Activated CD4-positive, alpha-beta T cell treated with anti-CD3 and anti-CD28 coated beads for 36 hours (primary cell): ENCODE data around the gene MDH1. TPM values are rescaled to one million over a fixed set of nuclear protein-coding genes. Genes with fewer than 3 reads are reported as not detected.
"Not testable (repeated sequence)": the region's sequence is repeated elsewhere in the genome, so short reads cannot be mapped to it uniquely, and the experiment has no call there.

Source experiments
- ATAC-seq: fragments of 200-7000 bp; cut with Tn5 transposase; one replicate; pipeline ENCODE4 v1.10.0; 2021; ENCODE audit warnings: mild to moderate bottlenecking, moderate library complexity
- CTCF ChIA-PET: fragments of 350-600 bp; sonication (Branson Sonifier 250); formaldehyde crosslinking; loops from one replicate; lab custom pipeline; 2021; ENCODE audit warnings: antibody characterized with exemption; lab: Charles Lee
- POLR2A ChIA-PET: fragments of 350-600 bp; sonication (Branson Sonifier 250); formaldehyde crosslinking; loops from one replicate; lab custom pipeline; 2021; ENCODE audit warnings: antibody characterized with exemption, inconsistent platforms; lab: Charles Lee
- DNase-seq: peaks from one replicate; pipeline ENCODE4 v3.0.0-alpha.2; 2020
- H3K27ac Mint-ChIP-seq: one replicate; pipeline ENCODE4 v1.8.0; 2021; ENCODE audit warnings: mixed read lengths
- H3K27me3 Mint-ChIP-seq: one replicate; pipeline ENCODE4 v1.8.0; 2021; ENCODE audit warnings: mixed read lengths
- H3K36me3 Mint-ChIP-seq: one replicate; pipeline ENCODE4 v1.8.0; 2021; ENCODE audit warnings: low read depth, mixed read lengths
- H3K4me1 Mint-ChIP-seq: one replicate; pipeline ENCODE4 v1.8.0; 2021; ENCODE audit warnings: mixed read lengths
- H3K4me3 Mint-ChIP-seq: one replicate; pipeline ENCODE4 v1.8.0; 2021; ENCODE audit warnings: mild to moderate bottlenecking, moderate library complexity, mixed read lengths
- H3K9me3 Mint-ChIP-seq: one replicate; pipeline ENCODE4 v1.8.0; 2021; ENCODE audit warnings: low read depth, mixed read lengths
- intact Hi-C, 2 experiments: fragments of 100-400 bp; cut with DNase I in 1 of 2; cut with micrococcal nuclease in 1 of 2; formaldehyde crosslinking; loops; one replicate each; pipeline versions ENCODE4 v1.14.2 to v1.15.1; 2022 to 2024; cut with DNase I, micrococcal nuclease
- total RNA-seq, 2 experiments: library from RNA; stranded (reverse); gene quantifications; one replicate each; pipeline ENCODE4 v1.2.3, GENCODE V29; 2021

Gene MDH1
- total RNA-seq, 2 experiments from 2014 or later: 212 to 265 TPM

DNA sequence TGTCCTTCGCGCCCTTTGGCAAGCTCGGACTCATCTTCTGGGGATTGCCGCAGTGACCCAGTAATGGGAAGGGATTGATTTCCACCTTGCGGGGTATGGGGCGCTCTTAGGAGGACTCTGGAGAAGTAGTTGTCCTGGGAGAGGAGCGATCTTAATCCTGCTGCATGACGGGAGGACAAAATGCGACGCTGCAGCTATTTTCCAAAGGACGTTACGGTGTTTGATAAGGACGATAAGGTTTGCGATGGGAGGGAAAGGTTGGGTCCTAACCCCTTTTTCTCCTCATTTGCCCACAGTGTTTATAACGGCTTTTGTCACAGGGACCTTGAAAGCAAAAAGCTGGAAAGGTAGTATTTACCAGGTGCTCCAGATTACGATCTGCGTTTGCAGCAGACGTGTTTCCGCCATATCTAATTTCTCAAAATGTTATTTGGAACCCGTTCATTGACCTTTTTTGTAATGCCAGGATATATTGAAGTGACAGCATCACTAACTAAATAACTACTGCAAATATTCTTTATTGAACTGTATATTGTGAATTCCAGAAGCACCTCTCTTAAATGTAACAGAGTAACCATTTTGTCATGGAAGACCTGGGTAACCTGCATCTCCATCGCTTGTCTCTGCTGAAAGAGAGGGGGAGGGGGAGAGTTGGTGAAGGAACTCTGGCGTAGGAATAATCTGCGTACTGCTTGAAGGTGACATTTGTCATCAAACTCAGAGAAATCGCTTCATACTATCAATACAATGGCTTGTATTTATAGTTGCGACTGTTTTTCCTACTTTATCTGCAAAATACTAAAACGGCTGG is 590 bp downstream of the MDH1 start:
- intact Hi-C loops: loop anchor here (2.0 to 5.0 kb wide), 10 partner anchors 65 to 1697 kb away; partner anchors contain the start of genes OTX1 (in 2 of the 2), RAB1A (in 1 of the 2), SLC1A4 (in 1 of the 2) and VPS54 (in 1 of the 2)
- H3K4me1 Mint-ChIP-seq: peaks cover 40% of the 10 kb centered on the region
- peaks cover 19% of the 10 kb centered on the region for H3K36me3 Mint-ChIP-seq
- ChIA-PET CTCF (interaction anchor here (0.8 to 1.4 kb wide), 7 partner anchors 18 to 745 kb away, joined by 3 to 4 read pairs (median 3); no protein-coding TSS in a partner anchor), POLR2A (interaction anchor here (0.5 to 1.4 kb wide), 7 partner anchors 19 to 1541 kb away, joined by 3 to 15 read pairs (median 3); partner anchors contain the start of genes RAB1A and UGP2)
- DNase-seq: peak; percentile 12
- no peaks in the 10 kb centered on the region for H3K27me3 Mint-ChIP-seq
- H3K9me3 Mint-ChIP-seq: no peaks in the 10 kb centered on the region
- no peak for ATAC-seq
- peak overlapping the region; percentile 97 for H3K27ac Mint-ChIP-seq
- peak overlapping the region; percentile 100 for H3K4me3 Mint-ChIP-seq

DNA sequence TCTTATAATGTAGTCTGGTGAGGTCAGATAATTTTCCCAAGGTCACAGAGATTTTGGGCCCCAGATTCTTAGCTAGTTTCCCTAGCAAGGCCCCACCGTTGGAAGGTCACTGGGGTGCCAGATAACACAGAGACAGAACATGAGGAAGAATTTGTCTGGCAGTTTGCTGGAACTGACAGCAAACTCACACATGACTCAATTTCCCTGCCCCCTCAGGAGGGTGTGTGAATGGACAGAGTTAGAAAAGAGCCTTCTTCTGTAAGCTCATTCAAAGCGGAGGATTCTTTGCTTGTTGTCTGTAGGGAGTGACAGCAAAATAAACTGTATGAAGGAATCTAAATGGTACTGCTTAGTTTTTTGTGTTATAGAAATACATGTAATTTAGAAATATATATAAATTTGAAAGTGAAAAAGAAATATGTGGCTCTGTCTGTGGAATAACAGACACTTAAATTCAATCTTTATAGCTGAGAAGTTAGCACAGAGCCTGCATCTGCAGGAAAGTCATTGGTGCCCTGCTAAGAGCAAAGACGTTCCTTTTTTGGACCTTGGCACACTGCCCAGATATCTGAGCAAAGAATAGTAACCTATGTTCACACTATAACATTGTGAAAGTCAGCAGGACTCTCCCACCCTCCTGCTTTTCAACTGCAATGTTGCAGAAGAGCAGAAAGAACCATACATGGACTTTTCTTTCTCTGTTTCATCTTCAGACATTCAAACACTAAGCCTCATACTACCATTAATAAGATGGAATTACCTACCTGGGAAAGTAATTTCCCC is 2.1 kb downstream of the MDH1 start:
- H3K27ac Mint-ChIP-seq: no peak overlapping the region
- H3K36me3 Mint-ChIP-seq: peaks cover 27% of the 10 kb centered on the region
- POLR2A ChIA-PET: no interaction called here
- no peaks in the 10 kb centered on the region for H3K27me3 Mint-ChIP-seq
- CTCF ChIA-PET: interaction anchor here (0.7 to 1.2 kb wide), 5 partner anchors 9 to 746 kb away, joined by 3 to 4 read pairs (median 3); no protein-coding TSS in a partner anchor
- peak overlapping the region; percentile 100 for H3K4me3 Mint-ChIP-seq
- peaks cover 40% of the 10 kb centered on the region for H3K4me1 Mint-ChIP-seq
- DNase-seq: peak; percentile 17
- H3K9me3 Mint-ChIP-seq: no peaks in the 10 kb centered on the region
- ATAC-seq: no peak
- intact Hi-C loops: no loop called here

DNA sequence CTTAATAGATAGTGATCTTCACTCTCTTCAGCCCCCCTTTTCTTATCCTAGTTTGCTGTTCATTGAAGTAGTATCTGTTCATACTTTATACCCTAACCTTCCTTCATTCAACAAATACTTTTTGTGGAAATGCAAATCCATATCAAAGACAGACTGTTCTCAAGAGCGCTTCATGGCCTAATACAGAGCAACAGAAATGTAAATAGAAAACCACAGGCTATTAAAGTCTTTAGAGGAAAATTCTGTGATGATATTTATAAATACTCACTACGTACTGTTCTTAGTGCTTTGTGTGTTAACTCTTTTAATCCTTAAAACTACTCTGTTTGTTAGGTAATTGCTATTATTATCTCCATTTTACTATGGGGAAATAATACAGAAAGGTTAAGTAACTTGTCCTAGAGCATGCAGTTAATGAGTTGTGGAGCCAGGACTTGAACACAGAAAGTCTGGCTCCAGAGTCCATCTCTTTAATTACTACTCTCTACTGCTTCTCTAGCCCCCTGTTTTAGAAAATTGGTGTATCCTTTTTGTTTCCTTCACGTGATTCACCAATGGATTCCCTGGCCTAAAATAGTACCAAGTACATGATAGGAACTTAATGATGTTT is 2.9 kb downstream of the MDH1 start:
- POLR2A ChIA-PET: no interaction called here
- peaks cover 40% of the 10 kb centered on the region for H3K4me1 Mint-ChIP-seq

DNA sequence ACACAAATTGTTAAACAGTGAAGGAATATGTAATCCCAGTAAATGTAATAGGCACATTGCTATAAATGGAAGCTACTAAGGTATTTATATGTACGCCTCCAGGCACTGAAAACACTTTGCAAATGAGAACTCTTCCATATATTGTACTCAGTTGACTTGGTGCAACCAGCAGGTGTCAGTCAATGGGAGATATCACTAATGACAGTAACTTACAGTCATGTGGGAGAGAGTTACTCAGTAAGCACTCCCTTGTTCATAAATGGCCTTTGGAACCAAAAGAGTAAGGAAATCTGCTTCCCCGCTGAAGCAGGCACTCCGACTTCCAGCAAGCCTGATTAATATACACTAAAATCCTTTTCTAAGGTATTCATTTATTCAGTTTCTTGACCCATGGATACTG is 5.9 kb downstream of the MDH1 start:
- Mint-ChIP-seq H3K4me1 (peaks cover 29% of the 10 kb centered on the region), H3K27me3 (no peaks in the 10 kb centered on the region), H3K27ac (no peak overlapping the region), H3K36me3 (peaks cover 42% of the 10 kb centered on the region), H3K9me3 (no peaks in the 10 kb centered on the region), H3K4me3 (no peak overlapping the region)
- intact Hi-C loops: no loop called here
- ATAC-seq (no peak), DNase-seq (no peak)
- ChIA-PET CTCF (interaction anchor here (0.7 kb wide), 1 partner anchor 24 kb away, joined by 3 read pairs; no protein-coding TSS in a partner anchor), POLR2A (no interaction called here)

More for the DNA sequence above, 2.9 kb downstream of the MDH1 start:
- no peak overlapping the region for H3K4me3 Mint-ChIP-seq
- ATAC-seq (no peak), DNase-seq (no peak)
- H3K36me3 Mint-ChIP-seq: peaks cover 32% of the 10 kb centered on the region
- CTCF ChIA-PET: interaction anchor here (0.7 to 1.2 kb wide), 2 partner anchors 8 to 13 kb away, joined by 3 to 4 read pairs; no protein-coding TSS in a partner anchor
- H3K9me3 Mint-ChIP-seq: no peaks in the 10 kb centered on the region
- intact Hi-C loops: no loop called here
- H3K27me3 Mint-ChIP-seq: no peaks in the 10 kb centered on the region
- H3K27ac Mint-ChIP-seq: no peak overlapping the region

DNA sequence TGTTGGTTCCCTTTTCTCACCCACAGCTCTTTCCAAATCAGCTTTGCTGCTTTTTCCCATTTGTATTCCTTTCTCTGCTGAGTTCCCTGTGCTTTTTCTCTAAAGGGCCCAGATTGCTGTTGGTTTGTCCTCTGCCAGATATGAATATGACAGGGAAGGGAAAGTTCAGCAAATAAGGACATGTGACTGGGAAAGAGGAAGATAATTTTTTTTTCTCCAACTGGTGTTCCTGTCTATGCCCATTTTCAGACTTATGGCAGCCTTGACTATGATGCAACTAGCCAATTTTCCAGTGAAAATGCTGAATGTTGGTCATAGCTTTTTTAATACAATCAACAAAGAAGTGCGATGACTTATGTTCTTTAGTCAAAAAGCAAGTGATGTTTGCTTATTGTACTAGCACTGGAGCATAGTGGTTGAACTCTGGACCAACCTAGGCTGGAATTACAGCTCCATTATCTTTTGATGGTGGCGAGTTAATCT is 7.7 kb downstream of the MDH1 start:
- Mint-ChIP-seq H3K4me1 (peaks cover 13% of the 10 kb centered on the region), H3K9me3 (no peaks in the 10 kb centered on the region), H3K36me3 (peaks cover 44% of the 10 kb centered on the region), H3K27me3 (no peaks in the 10 kb centered on the region), H3K4me3 (no peak overlapping the region), H3K27ac (no peak overlapping the region)
- intact Hi-C loops: no loop called here
- ChIA-PET POLR2A (no interaction called here), CTCF (interaction anchor here (1.2 kb wide), 1 partner anchor 265 kb away, joined by 3 read pairs; no protein-coding TSS in a partner anchor)
- DNase-seq (no peak), ATAC-seq (no peak)

DNA sequence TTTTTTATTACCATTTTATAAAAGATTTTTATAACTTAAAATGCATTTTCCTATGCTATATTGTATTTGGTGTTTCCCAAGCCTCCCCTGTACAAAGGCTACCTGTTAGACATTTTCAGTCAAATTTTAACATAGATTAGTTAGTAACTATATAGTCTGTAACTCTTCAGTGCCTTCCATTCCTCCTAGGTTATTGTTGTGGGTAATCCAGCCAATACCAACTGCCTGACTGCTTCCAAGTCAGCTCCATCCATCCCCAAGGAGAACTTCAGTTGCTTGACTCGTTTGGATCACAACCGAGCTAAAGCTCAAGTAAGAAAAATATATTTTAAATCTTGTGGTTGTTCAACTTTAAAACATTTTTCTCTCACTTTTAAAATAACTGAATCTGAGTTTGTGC is 10.2 kb downstream of the MDH1 start:
- Mint-ChIP-seq H3K36me3 (peaks cover 47% of the 10 kb centered on the region), H3K4me1 (peaks cover 5% of the 10 kb centered on the region), H3K9me3 (no peaks in the 10 kb centered on the region), H3K4me3 (no peak overlapping the region), H3K27ac (no peak overlapping the region), H3K27me3 (no peaks in the 10 kb centered on the region)
- intact Hi-C loops: no loop called here
- ChIA-PET POLR2A (interaction anchor here (1.2 kb wide), 1 partner anchor 10 kb away, joined by 3 read pairs; the partner anchor contains the start of genes MDH1 and WDPCP), CTCF (no interaction called here)
- DNase-seq: no peak
- ATAC-seq: no peak

DNA sequence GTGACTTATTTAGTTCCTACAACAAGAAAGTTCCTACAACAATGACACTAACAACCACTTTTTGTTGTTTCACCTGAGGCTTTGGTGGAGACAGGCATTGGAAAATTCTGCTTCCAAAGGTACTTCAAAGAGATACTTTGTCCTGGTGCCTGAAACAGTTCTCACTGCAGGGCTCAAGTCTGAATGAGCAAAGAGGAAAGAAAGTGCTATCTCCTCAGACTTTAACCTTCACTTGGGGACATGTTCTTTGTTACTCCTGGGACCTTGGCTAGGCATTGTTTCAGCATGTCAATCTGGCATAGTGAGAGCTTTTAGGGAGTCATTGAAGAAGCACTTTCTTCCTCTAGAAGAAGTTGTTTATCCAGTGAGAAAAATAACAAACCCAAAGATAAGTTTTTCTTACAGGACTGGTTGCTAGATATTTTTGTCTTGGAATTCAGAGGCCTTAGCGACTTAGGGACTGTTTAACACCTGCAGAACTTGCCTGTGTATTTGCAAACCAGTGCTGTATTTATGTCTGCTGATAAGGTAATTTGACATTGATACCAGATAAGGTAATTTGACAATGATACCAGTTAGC is 12.2 kb downstream of the MDH1 start:
- H3K36me3 Mint-ChIP-seq: peaks cover 52% of the 10 kb centered on the region
- no peak overlapping the region for H3K27ac Mint-ChIP-seq
- intact Hi-C loops: no loop called here
- H3K27me3 Mint-ChIP-seq: no peaks in the 10 kb centered on the region
- CTCF ChIA-PET: interaction anchor here (0.7 to 1.7 kb wide), 2 partner anchors 11 to 14 kb away, joined by 3 read pairs; no protein-coding TSS in a partner anchor
- H3K9me3 Mint-ChIP-seq: no peaks in the 10 kb centered on the region
- POLR2A ChIA-PET: no interaction called here
- H3K4me1 Mint-ChIP-seq: peaks cover 4% of the 10 kb centered on the region
- no peak for ATAC-seq
- no peak overlapping the region for H3K4me3 Mint-ChIP-seq
- DNase-seq: no peak

DNA sequence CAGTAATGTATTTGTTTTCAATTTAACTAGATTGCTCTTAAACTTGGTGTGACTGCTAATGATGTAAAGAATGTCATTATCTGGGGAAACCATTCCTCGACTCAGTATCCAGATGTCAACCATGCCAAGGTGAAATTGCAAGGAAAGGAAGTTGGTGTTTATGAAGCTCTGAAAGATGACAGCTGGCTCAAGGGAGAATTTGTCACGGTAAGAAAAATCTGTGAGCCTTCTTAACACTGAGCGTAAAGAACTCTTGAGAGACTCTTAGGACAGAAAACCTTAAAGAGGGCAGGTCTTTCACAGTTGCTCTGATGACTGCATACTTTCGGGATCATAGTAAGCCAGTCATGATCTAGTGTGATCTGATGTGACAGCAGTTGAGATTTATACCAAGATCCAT is 15.9 kb downstream of the MDH1 start:
- DNase-seq: no peak
- no peaks in the 10 kb centered on the region for H3K4me1 Mint-ChIP-seq

DNA sequence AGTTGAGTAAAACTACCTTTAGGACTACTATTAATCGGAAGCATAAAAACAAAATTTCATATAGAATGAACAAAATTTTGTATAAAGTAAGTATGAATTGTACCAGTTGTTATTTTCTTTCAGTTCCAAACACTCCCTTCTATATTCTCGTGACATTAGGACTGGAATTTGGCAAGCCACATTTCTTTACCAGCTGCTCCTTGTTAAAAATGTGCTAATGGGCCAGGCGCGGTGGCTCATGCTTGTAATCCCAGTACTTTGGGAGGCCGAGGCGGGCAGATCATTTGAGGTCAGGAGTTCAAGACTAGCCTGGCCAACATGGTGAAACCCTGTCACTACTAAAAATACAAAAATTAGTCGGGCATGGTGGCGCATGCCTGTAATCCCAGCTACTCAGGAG is 20.1 kb downstream of the MDH1 start:
- H3K4me3 Mint-ChIP-seq, ATAC-seq, H3K27ac Mint-ChIP-seq, CTCF ChIA-PET, POLR2A ChIA-PET, DNase-seq, H3K27me3 Mint-ChIP-seq, H3K9me3 Mint-ChIP-seq, H3K4me1 Mint-ChIP-seq, intact Hi-C loops: not testable (repeated sequence)
- H3K36me3 Mint-ChIP-seq: peaks cover 27% of the 10 kb centered on the region

More for the DNA sequence above, 15.9 kb downstream of the MDH1 start:
- CTCF ChIA-PET: interaction anchor here (1.0 to 1.7 kb wide), 2 partner anchors 12 to 14 kb away, joined by 4 read pairs; no protein-coding TSS in a partner anchor
- H3K36me3 Mint-ChIP-seq: peaks cover 48% of the 10 kb centered on the region
- H3K9me3 Mint-ChIP-seq: no peaks in the 10 kb centered on the region
- no peak for ATAC-seq
- no peaks in the 10 kb centered on the region for H3K27me3 Mint-ChIP-seq
- POLR2A ChIA-PET: no interaction called here
- H3K4me3 Mint-ChIP-seq: no peak overlapping the region
- intact Hi-C loops: no loop called here
- no peak overlapping the region for H3K27ac Mint-ChIP-seq

DNA sequence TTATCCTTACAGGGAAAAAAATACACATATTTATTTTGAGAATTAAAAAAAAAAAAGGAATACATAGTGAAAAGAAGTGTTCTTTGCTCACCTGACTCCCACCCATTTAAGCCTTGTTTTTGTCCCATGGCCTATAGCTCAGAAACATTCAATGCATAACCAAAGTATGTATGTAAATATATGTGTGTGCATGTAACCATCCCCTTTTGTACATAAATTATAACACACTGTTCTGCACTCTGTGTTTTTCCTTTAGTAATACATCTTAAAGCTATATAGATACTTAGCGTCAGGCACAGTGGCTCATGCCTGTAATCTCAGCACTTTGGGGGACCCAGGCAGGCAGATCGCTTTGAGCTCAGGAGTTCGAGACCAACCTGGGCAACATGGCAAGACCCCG is 21.8 kb downstream of the MDH1 start:
- Mint-ChIP-seq H3K36me3 (peaks cover 15% of the 10 kb centered on the region), H3K4me1 (peaks cover 3% of the 10 kb centered on the region), H3K27ac (no peak overlapping the region), H3K27me3 (peaks cover 2% of the 10 kb centered on the region), H3K9me3 (no peaks in the 10 kb centered on the region), H3K4me3 (no peak overlapping the region)
- POLR2A ChIA-PET: no interaction called here
- CTCF ChIA-PET: interaction anchor here (0.7 to 1.5 kb wide), 2 partner anchors 17 to 22 kb away, joined by 3 to 5 read pairs; partner anchors contain the start of genes MDH1 and WDPCP
- no peak for ATAC-seq
- intact Hi-C loops: loop anchor here in 1 of 2 experiments (5.0 kb wide), 1 partner anchor 238 kb away; no protein-coding TSS in a partner anchor
- no peak for DNase-seq
